IMR-90 (cell line): ENCODE measurements around the gene SNRK.

Experiments used
- POLR2A ChIP-seq: IDR thresholded peaks from 2 replicates; pipeline ENCODE4 v1.6.1; 2012; ENCODE audit warnings: mild to moderate bottlenecking, low read depth, low read length
- TF ChIP-seq, protein P1 (sequence below): conservative IDR thresholded peaks from 2 replicates; pipeline ENCODE4 v1.5.1; 2012; ENCODE audit warnings: mild to moderate bottlenecking, low read depth, low read length, improper control_type of control experiment
- TF ChIP-seq, protein P2 (sequence below): fragments of 150-350 bp; IDR thresholded peaks from 2 replicates; pipeline ENCODE4 v1.6.1; 2016; ENCODE audit warnings: low read depth, mild to moderate bottlenecking, low read length, moderate library complexity, borderline replicate concordance

DNA sequence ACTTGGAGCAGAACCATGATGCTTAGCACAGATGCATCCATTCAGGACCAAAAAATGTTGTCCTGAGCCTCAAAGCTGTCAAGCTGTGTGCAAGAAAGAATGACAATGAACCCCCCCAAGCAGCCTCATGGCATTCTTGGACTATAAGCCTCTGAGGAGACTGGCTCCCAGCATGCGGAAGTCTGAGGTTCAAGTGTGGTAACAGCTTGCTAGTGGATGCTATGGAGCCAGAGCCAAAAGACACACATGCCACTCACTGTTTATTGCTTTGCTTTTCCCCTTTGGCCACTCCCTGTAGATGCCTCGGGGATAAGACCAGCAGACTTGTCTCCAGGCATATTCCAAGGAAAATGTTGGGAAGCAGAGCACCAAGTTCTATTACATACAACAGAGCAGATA lies 38.2 kb upstream of the SNRK start:
- no peak for TF ChIP-seq POLR2A
- TF ChIP-seq, protein P1, sequence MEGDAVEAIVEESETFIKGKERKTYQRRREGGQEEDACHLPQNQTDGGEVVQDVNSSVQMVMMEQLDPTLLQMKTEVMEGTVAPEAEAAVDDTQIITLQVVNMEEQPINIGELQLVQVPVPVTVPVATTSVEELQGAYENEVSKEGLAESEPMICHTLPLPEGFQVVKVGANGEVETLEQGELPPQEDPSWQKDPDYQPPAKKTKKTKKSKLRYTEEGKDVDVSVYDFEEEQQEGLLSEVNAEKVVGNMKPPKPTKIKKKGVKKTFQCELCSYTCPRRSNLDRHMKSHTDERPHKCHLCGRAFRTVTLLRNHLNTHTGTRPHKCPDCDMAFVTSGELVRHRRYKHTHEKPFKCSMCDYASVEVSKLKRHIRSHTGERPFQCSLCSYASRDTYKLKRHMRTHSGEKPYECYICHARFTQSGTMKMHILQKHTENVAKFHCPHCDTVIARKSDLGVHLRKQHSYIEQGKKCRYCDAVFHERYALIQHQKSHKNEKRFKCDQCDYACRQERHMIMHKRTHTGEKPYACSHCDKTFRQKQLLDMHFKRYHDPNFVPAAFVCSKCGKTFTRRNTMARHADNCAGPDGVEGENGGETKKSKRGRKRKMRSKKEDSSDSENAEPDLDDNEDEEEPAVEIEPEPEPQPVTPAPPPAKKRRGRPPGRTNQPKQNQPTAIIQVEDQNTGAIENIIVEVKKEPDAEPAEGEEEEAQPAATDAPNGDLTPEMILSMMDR = no peak
- TF ChIP-seq, protein P2, sequence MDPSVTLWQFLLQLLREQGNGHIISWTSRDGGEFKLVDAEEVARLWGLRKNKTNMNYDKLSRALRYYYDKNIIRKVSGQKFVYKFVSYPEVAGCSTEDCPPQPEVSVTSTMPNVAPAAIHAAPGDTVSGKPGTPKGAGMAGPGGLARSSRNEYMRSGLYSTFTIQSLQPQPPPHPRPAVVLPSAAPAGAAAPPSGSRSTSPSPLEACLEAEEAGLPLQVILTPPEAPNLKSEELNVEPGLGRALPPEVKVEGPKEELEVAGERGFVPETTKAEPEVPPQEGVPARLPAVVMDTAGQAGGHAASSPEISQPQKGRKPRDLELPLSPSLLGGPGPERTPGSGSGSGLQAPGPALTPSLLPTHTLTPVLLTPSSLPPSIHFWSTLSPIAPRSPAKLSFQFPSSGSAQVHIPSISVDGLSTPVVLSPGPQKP = no peak
